Stomach (tissue), 9 donors: ENCODE data around the gene CHST12. TPM values are rescaled to one million over a fixed set of nuclear protein-coding genes. Genes with fewer than 3 reads are reported as not detected.

Experiments used
- DNase-seq, 2 donors: peaks; one replicate each; pipeline versions ENCODE4 v3.0.0 to v3.0.0-alpha.2; 2013 to 2019
- H3K27ac ChIP-seq, 5 donors: fragments of 200-600 bp in 4 of 5; sonication (generic) in 4 of 5; one replicate each; pipeline ENCODE4 v1.5.1; 2013 to 2019; ENCODE audit warnings: mild to moderate bottlenecking in 1 of 5, moderate library complexity in 1 of 5
- H3K27me3 ChIP-seq, 3 donors: fragments of 200-600 bp; sonication (generic); one replicate each; pipeline ENCODE4 v1.5.1; 2017 to 2019; ENCODE audit warnings: mixed run types in 1 of 3
- H3K36me3 ChIP-seq, 4 donors: fragments of 200-600 bp; sonication (generic); 1 replicate in 3 of 4; 2 replicates in 1 of 4; pipeline ENCODE4 v1.5.1; 2016 to 2019
- H3K4me1 ChIP-seq, 4 donors: fragments of 200-600 bp; sonication (generic); one replicate each; pipeline ENCODE4 v1.5.1; 2016 to 2019
- H3K4me3 ChIP-seq, 4 donors: fragments of 200-600 bp; sonication (generic) in 3 of 4; one replicate each; pipeline ENCODE4 v1.5.1; 2016 to 2019; ENCODE audit warnings: mild to moderate bottlenecking in 1 of 4
- H3K9me3 ChIP-seq, 4 donors: fragments of 200-600 bp; sonication (generic); one replicate each; pipeline ENCODE4 v1.5.1; 2016 to 2019
- EP300 ChIP-seq: sonication (generic); formaldehyde crosslinking; IDR thresholded peaks from one replicate; pipeline ENCODE4 v1.6.1; 2017; ENCODE audit warnings: antibody characterized with exemption
- POLR2A ChIP-seq, 4 donors: fragments of 450-650 bp; IDR thresholded peaks; one replicate each; pipeline ENCODE4 v1.6.1; 2016; ENCODE audit warnings: antibody characterized with exemption in 4 of 4, control low read depth in 2 of 4, mild to moderate bottlenecking in 1 of 4, moderate library complexity in 1 of 4
- POLR2AphosphoS5 ChIP-seq, 3 donors: sonication (generic); formaldehyde crosslinking; IDR thresholded peaks; one replicate each; pipeline ENCODE4 v1.6.1; 2016; ENCODE audit warnings: antibody characterized with exemption in 3 of 3
- WGBS, 5 donors: extraction: QIAGEN DNeasy Blood & Tissue Kit in 3 of 5; methylation state at CpG; one replicate each; pipeline versions ENCODE4 v1.1.5 to v1.1.7; 2013 to 2018; 5-methylcytosine and 5-hydroxymethylcytosine counted together
- intact Hi-C: fragments of 100-400 bp; cut with DNase I; formaldehyde crosslinking; loops from one replicate; pipeline ENCODE4 v1.15.1; 2023; ENCODE audit warnings: low total_unique reads
- polyA plus RNA-seq, 3 donors: library from polyadenylated mRNA; stranded (reverse); fragments of 200-250 nt; gene quantifications; one replicate each; pipeline ENCODE4 v1.2.3, GENCODE V29; 2013
- total RNA-seq, 5 donors: library from RNA; depleted of rRNA; stranded (reverse); fragments of >200 nt; gene quantifications; one replicate each; pipeline versions ENCODE4 v1.1.0 to v1.2.3, GENCODE V29; 2014 to 2016
- TF ChIP-seq, protein P1 (sequence below), 7 experiments: fragments of 450-650 bp in 4 of 7; fragments of 200-600 bp in 3 of 7; sonication (generic) in 3 of 7; IDR thresholded peaks; one replicate each; pipeline ENCODE4 v1.5.1; 2016 to 2019; ENCODE audit warnings: antibody characterized with exemption in 7 of 7, control low read depth in 2 of 7, mild to moderate bottlenecking in 1 of 7
- donor health status: healthy with polysubstance abuse.
- donor health status: Bipolar disorder and iron deficiency.
- donor health status: healthy.

The CHST12 gene
- total and polyA plus RNA-seq, 8 donors = 1.7 to 23.0 (median 6.3) TPM

DNA sequence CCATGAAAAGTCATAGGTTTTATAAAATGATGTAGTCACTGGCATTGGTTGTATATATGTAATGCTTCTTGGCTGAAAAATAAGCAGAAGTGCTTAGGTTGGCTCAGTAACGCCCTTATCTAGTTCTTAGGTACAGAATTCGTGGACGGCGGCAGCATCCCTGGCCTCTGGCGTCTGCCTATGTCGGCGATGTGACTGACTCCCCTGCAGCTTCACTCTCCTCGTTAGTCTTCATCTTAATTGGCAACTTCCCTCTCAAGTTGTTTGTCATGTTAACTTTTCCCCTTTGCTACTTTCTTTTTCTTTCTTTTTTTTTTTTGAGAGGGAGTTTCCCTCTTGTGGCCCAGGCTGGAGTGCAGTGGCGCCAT lies 18.5 kb downstream of the CHST12 start:
- TF ChIP-seq POLR2AphosphoS5 (IDR thresholded peaks at IDR 0.05) = no peak
- TF ChIP-seq, protein P1, sequence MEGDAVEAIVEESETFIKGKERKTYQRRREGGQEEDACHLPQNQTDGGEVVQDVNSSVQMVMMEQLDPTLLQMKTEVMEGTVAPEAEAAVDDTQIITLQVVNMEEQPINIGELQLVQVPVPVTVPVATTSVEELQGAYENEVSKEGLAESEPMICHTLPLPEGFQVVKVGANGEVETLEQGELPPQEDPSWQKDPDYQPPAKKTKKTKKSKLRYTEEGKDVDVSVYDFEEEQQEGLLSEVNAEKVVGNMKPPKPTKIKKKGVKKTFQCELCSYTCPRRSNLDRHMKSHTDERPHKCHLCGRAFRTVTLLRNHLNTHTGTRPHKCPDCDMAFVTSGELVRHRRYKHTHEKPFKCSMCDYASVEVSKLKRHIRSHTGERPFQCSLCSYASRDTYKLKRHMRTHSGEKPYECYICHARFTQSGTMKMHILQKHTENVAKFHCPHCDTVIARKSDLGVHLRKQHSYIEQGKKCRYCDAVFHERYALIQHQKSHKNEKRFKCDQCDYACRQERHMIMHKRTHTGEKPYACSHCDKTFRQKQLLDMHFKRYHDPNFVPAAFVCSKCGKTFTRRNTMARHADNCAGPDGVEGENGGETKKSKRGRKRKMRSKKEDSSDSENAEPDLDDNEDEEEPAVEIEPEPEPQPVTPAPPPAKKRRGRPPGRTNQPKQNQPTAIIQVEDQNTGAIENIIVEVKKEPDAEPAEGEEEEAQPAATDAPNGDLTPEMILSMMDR (IDR thresholded peaks at IDR 0.05) = no peak
- no peak for TF ChIP-seq EP300
- TF ChIP-seq POLR2A (IDR thresholded peaks at IDR 0.05) = no peak
- Histone ChIP-seq H3K9me3 (no peaks in the 10 kb centered on the region), H3K4me3 (no peak overlapping the region), H3K27ac (no peak overlapping the region), H3K27me3 (no peaks in the 10 kb centered on the region), H3K36me3 (peaks cover 0 to 14% (median 5%) of the 10 kb centered on the region in 4 donors), H3K4me1 (peaks cover 0 to 18% (median 14%) of the 10 kb centered on the region in 4 donors)
- intact Hi-C loops = no loop called here
- DNase-seq = no peak
- WGBS, 5 donors = 84 to 91% (median 91%) methylated on average over 9 of the region's 9 CpGs

DNA sequence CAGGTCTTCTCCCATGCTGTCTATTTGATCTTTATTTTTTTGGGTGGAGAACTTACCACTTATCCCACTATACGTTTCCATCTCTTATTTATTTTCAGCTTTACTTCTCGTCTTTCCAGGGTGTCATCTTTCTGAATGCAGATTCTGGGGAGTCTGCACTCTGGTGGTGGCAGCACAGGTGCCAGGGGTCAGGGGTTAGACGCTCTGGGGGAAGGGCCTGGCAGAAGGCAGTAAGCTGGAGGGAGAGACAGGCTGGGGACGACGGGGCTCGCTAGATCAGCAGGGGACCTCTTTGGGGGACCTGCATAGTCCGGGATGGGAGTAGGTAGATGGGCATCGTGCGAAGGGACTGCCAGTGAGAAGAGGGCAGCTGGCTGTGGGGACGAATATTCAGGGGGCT lies 22.3 kb downstream of the CHST12 start:
- WGBS, 5 donors = 84 to 90% (median 86%) methylated on average over 10 of the region's 10 CpGs
- H3K27me3 ChIP-seq = no peaks in the 10 kb centered on the region
- peaks cover 0 to 17% (median 5%) of the 10 kb centered on the region in 4 donors for H3K36me3 ChIP-seq
- intact Hi-C loops = no loop called here
- H3K27ac ChIP-seq = no peak overlapping the region
- no peak for DNase-seq
- H3K4me1 ChIP-seq = no peaks in the 10 kb centered on the region
- TF ChIP-seq, protein P1 (IDR thresholded peaks at IDR 0.05) = no peak
- TF ChIP-seq POLR2A (IDR thresholded peaks at IDR 0.05) = no peak
- TF ChIP-seq POLR2AphosphoS5 (IDR thresholded peaks at IDR 0.05) = no peak
- no peak for TF ChIP-seq EP300
- H3K4me3 ChIP-seq = no peak overlapping the region
- peaks cover 0 to 6% (median 0%) of the 10 kb centered on the region in 4 donors for H3K9me3 ChIP-seq

DNA sequence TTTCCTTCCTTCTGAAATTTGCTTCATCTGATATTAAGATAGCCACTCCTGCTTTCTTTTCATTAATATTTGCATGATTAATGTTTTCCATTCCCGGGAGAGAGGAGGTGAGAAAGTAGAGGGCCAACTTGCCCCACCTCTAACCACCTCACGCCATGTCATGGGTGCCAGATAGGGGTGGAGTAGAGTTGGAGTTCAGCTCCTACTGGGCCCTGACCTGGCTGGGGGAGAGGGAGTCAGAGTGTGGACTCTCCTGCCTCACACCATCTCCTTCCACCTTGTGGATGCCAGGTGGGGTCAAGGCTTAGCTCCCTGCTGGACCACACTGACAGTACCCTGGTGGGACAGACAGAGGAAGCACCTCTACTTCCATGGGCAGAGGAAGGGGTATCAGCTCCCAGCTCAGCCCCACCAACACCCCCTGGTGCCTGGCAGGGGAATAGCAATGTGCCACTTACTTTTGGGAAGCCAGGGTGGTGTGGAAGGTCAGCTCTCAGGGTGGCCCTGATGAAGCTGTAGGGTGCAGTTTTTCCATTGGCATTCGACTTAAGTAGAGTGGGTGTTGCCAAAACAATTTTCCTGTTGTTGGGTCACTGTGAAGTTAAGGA lies 28.0 kb downstream of the CHST12 start:
- H3K27ac ChIP-seq = no peak overlapping the region
- H3K27me3 ChIP-seq = no peaks in the 10 kb centered on the region
- H3K36me3 ChIP-seq = peaks cover 29 to 46% (median 42%) of the 10 kb centered on the region in 4 donors
- H3K4me1 ChIP-seq = peaks cover 0 to 5% (median 0%) of the 10 kb centered on the region in 4 donors
- intact Hi-C loops = no loop called here
- no peak overlapping the region for H3K4me3 ChIP-seq
- WGBS, 5 donors = 69 to 82% (median 75%) methylated on average over 3 of the region's 3 CpGs
- peaks cover 0 to 11% (median 0%) of the 10 kb centered on the region in 4 donors for H3K9me3 ChIP-seq
- no peak for DNase-seq
- no peak for TF ChIP-seq POLR2AphosphoS5 (IDR thresholded peaks at IDR 0.05)
- TF ChIP-seq, protein P1 (IDR thresholded peaks at IDR 0.05) = peak in 4 of 7 experiments; percentile 14 to 52 (median 29)

DNA sequence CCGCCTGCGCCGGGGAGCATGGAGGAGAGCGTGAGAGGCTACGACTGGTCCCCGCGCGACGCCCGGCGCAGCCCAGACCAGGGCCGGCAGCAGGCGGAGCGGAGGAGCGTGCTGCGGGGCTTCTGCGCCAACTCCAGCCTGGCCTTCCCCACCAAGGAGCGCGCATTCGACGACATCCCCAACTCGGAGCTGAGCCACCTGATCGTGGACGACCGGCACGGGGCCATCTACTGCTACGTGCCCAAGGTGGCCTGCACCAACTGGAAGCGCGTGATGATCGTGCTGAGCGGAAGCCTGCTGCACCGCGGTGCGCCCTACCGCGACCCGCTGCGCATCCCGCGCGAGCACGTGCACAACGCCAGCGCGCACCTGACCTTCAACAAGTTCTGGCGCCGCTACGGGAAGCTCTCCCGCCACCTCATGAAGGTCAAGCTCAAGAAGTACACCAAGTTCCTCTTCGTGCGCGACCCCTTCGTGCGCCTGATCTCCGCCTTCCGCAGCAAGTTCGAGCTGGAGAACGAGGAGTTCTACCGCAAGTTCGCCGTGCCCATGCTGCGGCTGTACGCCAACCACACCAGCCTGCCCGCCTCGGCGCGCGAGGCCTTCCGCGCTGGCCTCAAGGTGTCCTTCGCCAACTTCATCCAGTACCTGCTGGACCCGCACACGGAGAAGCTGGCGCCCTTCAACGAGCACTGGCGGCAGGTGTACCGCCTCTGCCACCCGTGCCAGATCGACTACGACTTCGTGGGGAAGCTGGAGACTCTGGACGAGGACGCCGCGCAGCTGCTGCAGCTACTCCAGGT lies 29.7 kb downstream of the CHST12 start:
- intact Hi-C loops = no loop called here
- peaks cover 0 to 11% (median 0%) of the 10 kb centered on the region in 4 donors for H3K9me3 ChIP-seq
- no peak overlapping the region for H3K27ac ChIP-seq
- 96 to 98% (median 98%) methylated on average over 77 to 85 of the region's 85 CpGs for WGBS, 5 donors
- H3K36me3 ChIP-seq = peaks cover 30 to 59% (median 56%) of the 10 kb centered on the region in 4 donors
- DNase-seq = no peak
- no peak overlapping the region for H3K4me3 ChIP-seq
- no peaks in the 10 kb centered on the region for H3K27me3 ChIP-seq
- peaks cover 0 to 13% (median 8%) of the 10 kb centered on the region in 4 donors for H3K4me1 ChIP-seq
- TF ChIP-seq, protein P1 (IDR thresholded peaks at IDR 0.05) = no peak
- TF ChIP-seq POLR2AphosphoS5 (IDR thresholded peaks at IDR 0.05) (no peak), EP300 (no peak), POLR2A (IDR thresholded peaks at IDR 0.05) (no peak)
